DLD1 (cell line): ENCODE results near the gene LIMK2.

Experiments
- in situ Hi-C: cut with HindIII; loops from 2 replicates; pipeline ENCODE4 v1.10.0; 2017; ENCODE audit warnings: low sequenced_read_pairs

Gene LIMK2

GRCh38 chr22:31323578-31324550 lies 111.8 kb downstream of the LIMK2 start:
- in situ Hi-C loops, result no loop called here

GRCh38 chr22:31326877-31327276 lies 114.8 kb downstream of the LIMK2 start:
- in situ Hi-C loops, result no loop called here

GRCh38 chr22:31327806-31328543 lies 115.9 kb downstream of the LIMK2 start:
- in situ Hi-C loops, result no loop called here

GRCh38 chr22:31328544-31328960 lies 116.5 kb downstream of the LIMK2 start:
- in situ Hi-C loops, result no loop called here

- in situ Hi-C loops, result no loop called here
Observed at GRCh38 chr22:31329029-31329428, 116.9 kb downstream of the LIMK2 start.
